Measurements from ENCODE around the gene KLHL29. TPM values are rescaled to one million over a fixed set of nuclear protein-coding genes. Genes with fewer than 3 reads are reported as not detected.

Gene KLHL29
- total and polyA plus RNA-seq, 2 donors (not counting 1 experiment from before 2014, with no cell fraction given), result 1.3 to 3.4 TPM

- Mint-ChIP-seq H3K4me3 (no peak overlapping the region), H3K9me3 (ENCODE audit: insufficient read depth) (peaks cover 7% of the 10 kb centered on the region), H3K4me1 (no peaks in the 10 kb centered on the region), H3K27me3 (no peaks in the 10 kb centered on the region), H3K27ac (no peak overlapping the region)
- POLR2A ChIA-PET, result no interaction called here
- Histone ChIP-seq H3K36me3 (replicated peaks in 1 of 2; ENCODE audit: control extremely low read depth in 1 of 2, control insufficient read depth in 1 of 2, extremely low read depth in 1 of 2, insufficient read depth in 2 of 2, low read length in 1 of 2) (no peaks in the 10 kb centered on the region), H3K4me1 (ENCODE audit: control insufficient read depth in 2 of 2, insufficient read depth in 2 of 2, low read length in 2 of 2) (no peaks in the 10 kb centered on the region), H3K79me2 (ENCODE audit: control insufficient read depth, insufficient read depth, low read length) (no peaks in the 10 kb centered on the region), H3K4me3 (ENCODE audit: control extremely low read depth in 1 of 5, extremely low read depth in 1 of 5, insufficient read depth in 1 of 5, low read depth in 2 of 5, low read length in 4 of 5) (no peak overlapping the region), H3K27me3 (replicated peaks in 1 of 4; ENCODE audit: control extremely low read depth in 1 of 4, control insufficient read depth in 3 of 4, insufficient read depth in 4 of 4, low read length in 3 of 4) (no peaks in the 10 kb centered on the region), H3K9me3 (ENCODE audit: control extremely low read depth in 1 of 3, control insufficient read depth in 2 of 3, insufficient read depth in 1 of 3, low read length in 2 of 3) (peaks cover 0 to 30% (median 7%) of the 10 kb centered on the region in 3 donors), H3K27ac (ENCODE audit: low read length in 2 of 2) (no peak overlapping the region), H4K20me1 (ENCODE audit: control insufficient read depth, insufficient read depth, low read length, poor library complexity, severe bottlenecking) (no peaks in the 10 kb centered on the region), H2AFZ (ENCODE audit: insufficient read depth, low read depth, low read length, poor library complexity, severe bottlenecking) (no peak overlapping the region), H3K4me2 (replicated peaks; ENCODE audit: low read depth, low read length, poor library complexity, severe bottlenecking) (no peak overlapping the region), H3K9ac (ENCODE audit: low read length) (no peak overlapping the region)
- intact Hi-C loops (cut with micrococcal nuclease), result no loop called here
- 95% methylated on average over 7 of the region's 8 CpGs for WGBS (ENCODE audit: insufficient coverage)
- ATAC-seq (ENCODE audit: low read depth) (no peak), DNase-seq (no peak)
- TF ChIP-seq, protein P1, sequence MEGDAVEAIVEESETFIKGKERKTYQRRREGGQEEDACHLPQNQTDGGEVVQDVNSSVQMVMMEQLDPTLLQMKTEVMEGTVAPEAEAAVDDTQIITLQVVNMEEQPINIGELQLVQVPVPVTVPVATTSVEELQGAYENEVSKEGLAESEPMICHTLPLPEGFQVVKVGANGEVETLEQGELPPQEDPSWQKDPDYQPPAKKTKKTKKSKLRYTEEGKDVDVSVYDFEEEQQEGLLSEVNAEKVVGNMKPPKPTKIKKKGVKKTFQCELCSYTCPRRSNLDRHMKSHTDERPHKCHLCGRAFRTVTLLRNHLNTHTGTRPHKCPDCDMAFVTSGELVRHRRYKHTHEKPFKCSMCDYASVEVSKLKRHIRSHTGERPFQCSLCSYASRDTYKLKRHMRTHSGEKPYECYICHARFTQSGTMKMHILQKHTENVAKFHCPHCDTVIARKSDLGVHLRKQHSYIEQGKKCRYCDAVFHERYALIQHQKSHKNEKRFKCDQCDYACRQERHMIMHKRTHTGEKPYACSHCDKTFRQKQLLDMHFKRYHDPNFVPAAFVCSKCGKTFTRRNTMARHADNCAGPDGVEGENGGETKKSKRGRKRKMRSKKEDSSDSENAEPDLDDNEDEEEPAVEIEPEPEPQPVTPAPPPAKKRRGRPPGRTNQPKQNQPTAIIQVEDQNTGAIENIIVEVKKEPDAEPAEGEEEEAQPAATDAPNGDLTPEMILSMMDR (IDR thresholded peaks at IDR 0.05), result no peak
- no peak for TF ChIP-seq EZH2 (IDR thresholded peaks at IDR 0.05; ENCODE audit: borderline replicate concordance, insufficient read depth, low read depth, low read length, poor library complexity, severe bottlenecking)
- CTCF ChIA-PET, result no interaction called here
Observed at GRCh38 chr2:23622466-23622865, 237.5 kb downstream of the KLHL29 start.

DNA sequence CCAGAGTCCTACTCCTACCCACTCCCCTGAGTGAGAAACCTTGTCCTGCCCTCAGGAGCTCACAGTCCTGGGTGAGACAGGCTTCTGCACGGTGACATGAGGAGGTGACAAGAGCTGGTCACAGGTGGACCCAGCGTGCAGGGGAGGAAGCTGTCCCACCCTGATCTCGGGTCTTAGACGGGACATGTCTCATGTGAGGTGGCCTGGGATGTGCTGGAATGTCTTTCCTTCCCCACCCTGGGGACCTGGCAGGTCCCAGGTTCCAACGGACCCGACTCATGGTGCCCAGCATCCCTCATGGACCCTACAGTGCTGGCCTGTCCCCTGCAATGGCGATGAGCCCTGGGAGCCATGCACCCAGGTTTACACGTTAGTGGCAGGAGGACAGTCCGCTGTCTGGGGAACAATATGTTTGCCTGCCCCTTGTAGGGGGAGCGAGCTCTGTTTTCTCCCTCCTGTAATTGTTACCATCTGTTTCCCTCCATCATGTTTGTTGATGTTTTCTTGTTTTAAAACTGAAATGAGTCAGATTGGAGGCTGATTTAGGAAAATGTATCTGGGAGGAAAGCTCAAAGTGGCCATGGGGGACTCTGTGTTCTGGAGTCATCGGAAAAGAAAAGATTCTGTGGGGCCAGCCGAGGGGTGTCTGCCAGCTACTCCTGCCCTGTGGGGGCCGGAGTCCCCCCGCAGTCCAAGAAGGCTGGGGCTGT is 238.1 kb downstream of the KLHL29 start:
- Histone ChIP-seq H3K4me3 (ENCODE audit: control extremely low read depth in 1 of 5, extremely low read depth in 1 of 5, insufficient read depth in 1 of 5, low read depth in 2 of 5, low read length in 4 of 5) (no peak overlapping the region), H3K27ac (ENCODE audit: low read length in 2 of 2) (no peak overlapping the region), H2AFZ (ENCODE audit: insufficient read depth, low read depth, low read length, poor library complexity, severe bottlenecking) (no peak overlapping the region), H3K4me1 (ENCODE audit: control insufficient read depth in 2 of 2, insufficient read depth in 2 of 2, low read length in 2 of 2) (no peaks in the 10 kb centered on the region), H3K27me3 (replicated peaks in 1 of 4; ENCODE audit: control extremely low read depth in 1 of 4, control insufficient read depth in 3 of 4, insufficient read depth in 4 of 4, low read length in 3 of 4) (no peaks in the 10 kb centered on the region), H4K20me1 (ENCODE audit: control insufficient read depth, insufficient read depth, low read length, poor library complexity, severe bottlenecking) (no peaks in the 10 kb centered on the region), H3K9me3 (ENCODE audit: control extremely low read depth in 1 of 3, control insufficient read depth in 2 of 3, insufficient read depth in 1 of 3, low read length in 2 of 3) (peaks cover 0 to 30% (median 7%) of the 10 kb centered on the region in 3 donors), H3K79me2 (ENCODE audit: control insufficient read depth, insufficient read depth, low read length) (no peaks in the 10 kb centered on the region), H3K4me2 (replicated peaks; ENCODE audit: low read depth, low read length, poor library complexity, severe bottlenecking) (no peak overlapping the region), H3K9ac (ENCODE audit: low read length) (no peak overlapping the region), H3K36me3 (replicated peaks in 1 of 2; ENCODE audit: control extremely low read depth in 1 of 2, control insufficient read depth in 1 of 2, extremely low read depth in 1 of 2, insufficient read depth in 2 of 2, low read length in 1 of 2) (no peaks in the 10 kb centered on the region)
- POLR2A ChIA-PET, result no interaction called here
- WGBS (ENCODE audit: insufficient coverage), result 95% methylated on average over 10 of the region's 14 CpGs
- no peak overlapping the region for H3K4me3 Mint-ChIP-seq
- no peak for ATAC-seq (ENCODE audit: low read depth)
- CTCF ChIA-PET, result no interaction called here
- peaks cover 7% of the 10 kb centered on the region for H3K9me3 Mint-ChIP-seq (ENCODE audit: insufficient read depth)
- no peaks in the 10 kb centered on the region for H3K27me3 Mint-ChIP-seq
- TF ChIP-seq, protein P1 (IDR thresholded peaks at IDR 0.05), result no peak
- no peak for TF ChIP-seq EZH2 (IDR thresholded peaks at IDR 0.05; ENCODE audit: borderline replicate concordance, insufficient read depth, low read depth, low read length, poor library complexity, severe bottlenecking)
- no peak overlapping the region for H3K27ac Mint-ChIP-seq
- H3K4me1 Mint-ChIP-seq, result no peaks in the 10 kb centered on the region
- intact Hi-C loops (cut with micrococcal nuclease), result no loop called here
- no peak for DNase-seq

Data from B cell (primary cell).